NB4 (cell line): Measurements from ENCODE around the gene LRRC4C.

ENCODE experiments used
- MAX ChIP-seq: IDR thresholded peaks from 2 replicates; pipeline ENCODE4 v1.6.1; 2011; ENCODE audit warnings: low read depth, low read length
- MYC ChIP-seq: IDR thresholded peaks from 2 replicates; pipeline ENCODE4 v1.6.1; 2011; ENCODE audit warnings: low read depth, low read length
- POLR2A ChIP-seq: IDR thresholded peaks from 2 replicates; pipeline ENCODE4 v1.6.1; 2011; ENCODE audit warnings: mild to moderate bottlenecking; ENCODE audit not compliant: insufficient read length; ENCODE audit errors: extremely low read depth
- TF ChIP-seq, protein P1 (sequence below): IDR thresholded peaks from one replicate; pipeline ENCODE4 v1.5.1; 2012; ENCODE audit warnings: low read depth, low read length

DNA sequence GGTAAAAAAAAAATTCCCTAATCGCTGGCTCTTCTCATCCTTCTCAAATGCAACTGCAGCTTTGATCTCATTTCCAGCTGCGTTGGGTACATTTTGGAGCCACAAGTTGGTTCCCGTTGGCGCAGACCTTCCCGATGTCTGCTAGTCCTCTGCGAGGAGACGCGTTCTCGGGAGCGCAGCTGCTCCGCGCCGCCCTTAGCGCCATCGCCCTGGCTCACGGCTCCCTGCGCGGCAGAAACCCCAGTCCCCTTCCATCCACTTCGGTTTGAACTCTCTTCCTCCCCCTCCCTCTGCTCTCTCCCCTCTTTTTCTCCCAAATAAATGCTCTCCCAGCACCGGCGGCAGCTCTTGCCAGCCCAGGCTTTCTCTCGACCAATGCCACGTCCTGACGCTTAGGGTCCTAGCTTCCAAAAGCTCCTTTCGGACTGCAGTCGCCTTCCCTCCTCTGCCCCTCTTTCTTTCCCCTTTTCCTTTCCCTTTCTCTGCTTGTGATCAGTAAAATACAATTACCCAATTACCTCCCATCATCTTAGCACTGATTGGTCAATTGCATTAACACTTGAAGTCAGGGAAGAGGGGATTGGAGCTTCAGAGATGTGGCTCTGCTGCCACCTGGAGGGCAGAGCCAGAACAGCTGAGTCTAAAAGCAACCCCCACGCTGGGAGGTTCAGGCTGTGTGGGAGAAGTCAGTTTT lies 1165.7 kb downstream of the LRRC4C start:
- TF ChIP-seq MYC = no peak
- 0 out of 2 replicates have a peak, but pooled peaks have one; percentile 14 for TF ChIP-seq MAX
- TF ChIP-seq, protein P1, sequence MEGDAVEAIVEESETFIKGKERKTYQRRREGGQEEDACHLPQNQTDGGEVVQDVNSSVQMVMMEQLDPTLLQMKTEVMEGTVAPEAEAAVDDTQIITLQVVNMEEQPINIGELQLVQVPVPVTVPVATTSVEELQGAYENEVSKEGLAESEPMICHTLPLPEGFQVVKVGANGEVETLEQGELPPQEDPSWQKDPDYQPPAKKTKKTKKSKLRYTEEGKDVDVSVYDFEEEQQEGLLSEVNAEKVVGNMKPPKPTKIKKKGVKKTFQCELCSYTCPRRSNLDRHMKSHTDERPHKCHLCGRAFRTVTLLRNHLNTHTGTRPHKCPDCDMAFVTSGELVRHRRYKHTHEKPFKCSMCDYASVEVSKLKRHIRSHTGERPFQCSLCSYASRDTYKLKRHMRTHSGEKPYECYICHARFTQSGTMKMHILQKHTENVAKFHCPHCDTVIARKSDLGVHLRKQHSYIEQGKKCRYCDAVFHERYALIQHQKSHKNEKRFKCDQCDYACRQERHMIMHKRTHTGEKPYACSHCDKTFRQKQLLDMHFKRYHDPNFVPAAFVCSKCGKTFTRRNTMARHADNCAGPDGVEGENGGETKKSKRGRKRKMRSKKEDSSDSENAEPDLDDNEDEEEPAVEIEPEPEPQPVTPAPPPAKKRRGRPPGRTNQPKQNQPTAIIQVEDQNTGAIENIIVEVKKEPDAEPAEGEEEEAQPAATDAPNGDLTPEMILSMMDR = peak; percentile 88
- TF ChIP-seq POLR2A = no peak
